ENCODE measurements around the gene MYBPHL.
A peak's percentile ranks its signal among the peaks of the same experiment; 100 is the strongest.
"Not testable (repeated sequence)": the region's sequence is repeated elsewhere in the genome, so short reads cannot be mapped to it uniquely, and the experiment has no call there.

Gene MYBPHL

GRCh38 chr1:109305991-109306390 is 820 bp downstream of the MYBPHL start:
- DNase-seq (ENCODE audit: low read depth), result not testable (repeated sequence)

GRCh38 chr1:109304226-109304920 is 2.4 kb downstream of the MYBPHL start:
- DNase-seq (ENCODE audit: low read depth), result no peak

GRCh38 chr1:109301874-109302273 is 4.9 kb downstream of the MYBPHL start:
- no peak for DNase-seq (ENCODE audit: low read depth)

DNA sequence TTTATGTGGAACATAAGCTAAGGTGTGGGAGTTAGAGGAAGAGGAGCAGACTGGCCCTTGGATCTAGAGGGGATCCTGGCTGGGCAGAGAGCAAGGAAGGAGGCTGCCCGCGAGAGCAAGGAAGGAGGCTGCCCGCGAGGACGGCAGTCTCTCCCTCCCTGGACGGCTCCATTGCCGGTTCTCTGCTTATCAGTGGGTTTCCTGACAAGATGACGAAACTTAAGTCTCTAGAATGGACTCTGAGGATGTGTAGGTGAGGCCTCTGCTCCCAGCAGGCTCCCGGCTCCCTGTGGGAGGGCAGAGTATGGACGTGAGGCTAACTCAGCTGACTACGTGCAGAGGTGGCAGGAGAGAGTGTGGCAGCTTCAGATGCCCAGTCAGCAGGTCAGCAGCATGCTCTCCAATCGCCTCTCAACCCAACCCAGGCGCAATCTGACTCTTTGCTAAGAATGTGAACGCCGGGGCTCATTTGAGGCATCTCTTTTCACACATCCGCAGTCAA is 6.1 kb downstream of the MYBPHL start:
- no peak for DNase-seq (ENCODE audit: low read depth)

GRCh38 chr1:109299558-109300343 is 7.1 kb downstream of the MYBPHL start:
- no peak for DNase-seq (ENCODE audit: low read depth)

GRCh38 chr1:109298666-109299557 is 7.9 kb downstream of the MYBPHL start:
- DNase-seq (ENCODE audit: low read depth), result no peak

GRCh38 chr1:109296782-109297181 is 10.0 kb downstream of the MYBPHL start:
- DNase-seq (ENCODE audit: low read depth), result no peak

DNA sequence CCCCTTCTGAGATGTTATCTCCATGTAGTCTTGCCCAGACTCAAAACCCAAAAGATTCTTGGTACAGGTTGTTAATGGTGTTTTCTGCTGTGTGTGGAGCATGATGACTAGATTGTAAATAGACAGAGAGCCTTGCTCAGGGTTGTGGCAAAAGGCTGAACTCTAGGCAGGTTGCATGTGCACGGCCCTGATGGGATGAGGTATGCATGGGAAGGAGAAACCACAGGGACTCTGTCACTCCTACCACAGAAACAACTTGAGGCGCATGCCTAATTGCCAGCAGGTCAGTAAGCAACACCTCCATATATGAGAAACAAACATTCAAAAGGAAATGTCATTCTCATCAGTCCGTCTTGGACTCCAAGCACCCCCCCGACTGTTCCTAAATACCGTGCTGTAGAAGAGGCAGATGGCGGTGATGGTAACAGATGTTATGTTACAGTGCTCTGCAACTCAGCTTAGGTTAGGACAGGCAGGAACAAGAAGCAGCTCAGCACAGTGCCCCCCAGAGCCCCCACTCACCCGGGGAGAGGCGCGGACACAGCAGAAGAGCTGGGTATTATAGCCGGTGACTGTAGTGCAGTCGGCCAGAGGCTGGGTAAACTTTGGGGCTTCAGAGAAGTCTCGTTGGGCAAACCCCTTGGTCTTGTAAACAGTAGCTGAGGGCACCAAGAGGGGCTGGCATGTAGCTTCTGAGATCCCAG is 10.9 kb downstream of the MYBPHL start:
- no peak for DNase-seq (ENCODE audit: low read depth)

DNA sequence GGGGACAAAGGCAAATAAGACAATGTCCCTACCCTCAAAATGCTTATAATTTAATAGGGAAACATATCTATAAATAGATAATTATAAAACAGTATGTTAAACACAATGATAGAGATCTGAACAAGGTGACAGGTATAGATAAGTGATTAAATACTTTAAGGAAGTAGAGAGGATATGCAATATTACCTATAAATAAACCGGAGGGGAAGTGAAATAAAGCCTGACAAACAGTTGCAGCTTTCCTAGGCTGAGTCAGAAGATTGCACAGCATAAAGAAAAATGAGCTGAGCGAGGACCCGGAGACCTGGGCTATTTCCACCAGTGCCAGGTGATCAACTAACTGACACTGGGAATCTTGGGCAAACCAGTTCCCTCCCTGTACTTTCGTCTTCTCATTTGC is 12.3 kb downstream of the MYBPHL start:
- DNase-seq (ENCODE audit: low read depth), result no peak

DNA sequence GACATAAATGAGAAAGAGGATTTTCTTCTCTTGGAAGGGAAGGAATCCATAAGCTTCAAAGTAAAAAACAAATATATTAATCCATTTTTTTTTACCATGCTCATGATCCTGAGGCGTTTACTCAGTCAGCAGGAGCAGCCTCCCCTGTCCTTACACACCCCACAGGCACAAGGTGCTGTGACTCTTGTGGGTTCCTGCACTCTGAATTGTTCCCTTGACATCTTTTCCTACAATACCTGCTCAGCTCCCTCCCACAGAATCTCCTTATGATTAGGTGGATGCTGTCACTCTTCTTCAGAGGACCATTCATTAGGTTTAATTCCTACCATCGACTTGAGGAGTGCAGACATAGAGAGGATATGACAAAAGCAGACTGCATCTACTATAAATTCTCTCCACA is 13.8 kb downstream of the MYBPHL start:
- no peak for DNase-seq (ENCODE audit: low read depth)

DNA sequence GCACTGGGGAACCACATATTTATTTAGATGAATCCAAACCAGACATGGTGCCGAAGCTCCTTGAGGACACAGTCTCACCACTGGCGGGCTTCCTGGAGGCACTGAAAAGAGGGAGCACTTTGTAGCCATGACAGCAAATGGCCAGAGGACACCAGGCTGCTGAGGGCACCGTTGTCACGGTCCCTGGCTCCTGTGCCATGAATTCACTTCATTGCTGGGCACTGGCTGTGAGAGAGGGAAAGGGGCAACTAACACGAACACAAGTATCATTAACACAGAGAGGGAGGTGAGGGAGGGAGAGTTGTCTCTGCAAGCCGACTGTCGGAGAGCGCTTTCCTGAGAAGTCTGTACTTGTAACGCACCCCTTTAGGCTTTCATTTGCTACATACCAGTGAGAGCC is 14.4 kb downstream of the MYBPHL start:
- DNase-seq (ENCODE audit: low read depth), result no peak

- DNase-seq (ENCODE audit: low read depth), result no peak
Observed at GRCh38 chr1:109290998-109291397, 15.8 kb downstream of the MYBPHL start.

DNA sequence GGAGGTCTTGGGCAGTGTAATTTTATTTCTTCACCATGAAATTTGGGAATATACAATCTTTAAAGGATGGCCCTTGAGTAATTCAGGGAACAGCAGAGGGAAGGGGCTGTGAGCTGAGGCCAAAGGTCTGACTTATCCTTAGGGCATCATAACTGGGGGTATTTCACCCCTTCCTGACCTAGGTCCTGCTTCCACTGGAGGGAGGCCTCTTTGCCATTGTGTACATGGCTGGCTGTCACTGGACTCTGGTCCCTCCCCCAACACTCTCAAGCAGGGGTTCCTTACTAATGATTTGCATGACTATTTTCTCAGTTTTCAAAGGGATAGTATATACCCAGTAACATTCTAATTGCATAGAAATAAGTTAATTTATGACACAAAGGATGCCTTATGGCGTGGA is 16.7 kb downstream of the MYBPHL start:
- DNase-seq (ENCODE audit: low read depth), result no peak

DNA sequence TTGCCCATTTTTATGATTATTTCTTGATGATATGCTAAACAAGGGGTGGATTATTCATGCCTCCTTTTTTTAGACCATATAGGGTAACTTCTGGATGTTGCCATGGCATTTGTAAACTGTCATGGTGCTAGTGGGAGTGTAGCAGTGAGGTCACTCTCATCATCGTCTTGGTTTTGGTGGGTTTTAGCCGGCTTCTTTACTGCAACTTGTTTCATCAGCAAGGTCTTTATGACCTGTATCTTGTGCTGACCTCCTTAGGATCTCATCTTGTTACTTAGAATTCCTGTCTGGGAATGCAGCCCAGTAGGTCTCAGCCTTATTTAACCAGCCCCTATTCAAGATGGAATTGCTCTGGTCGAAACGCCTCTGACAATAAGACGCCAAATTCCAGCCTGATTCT is 20.0 kb downstream of the MYBPHL start:
- not testable (repeated sequence) for DNase-seq (ENCODE audit: low read depth)

- no peak for DNase-seq (ENCODE audit: low read depth)
Observed at GRCh38 chr1:109283748-109284600, 22.8 kb downstream of the MYBPHL start.

- DNase-seq (ENCODE audit: low read depth), result peak; percentile 88
Observed at GRCh38 chr1:109282952-109283747, 23.7 kb downstream of the MYBPHL start, which contains the start of gene PSRC1. TSS of gene PSRC1 (minus strand) at chr1:109283145.

GRCh38 chr1:109282497-109282951 is 24.3 kb downstream of the MYBPHL start:
- no peak for DNase-seq (ENCODE audit: low read depth)

DNA sequence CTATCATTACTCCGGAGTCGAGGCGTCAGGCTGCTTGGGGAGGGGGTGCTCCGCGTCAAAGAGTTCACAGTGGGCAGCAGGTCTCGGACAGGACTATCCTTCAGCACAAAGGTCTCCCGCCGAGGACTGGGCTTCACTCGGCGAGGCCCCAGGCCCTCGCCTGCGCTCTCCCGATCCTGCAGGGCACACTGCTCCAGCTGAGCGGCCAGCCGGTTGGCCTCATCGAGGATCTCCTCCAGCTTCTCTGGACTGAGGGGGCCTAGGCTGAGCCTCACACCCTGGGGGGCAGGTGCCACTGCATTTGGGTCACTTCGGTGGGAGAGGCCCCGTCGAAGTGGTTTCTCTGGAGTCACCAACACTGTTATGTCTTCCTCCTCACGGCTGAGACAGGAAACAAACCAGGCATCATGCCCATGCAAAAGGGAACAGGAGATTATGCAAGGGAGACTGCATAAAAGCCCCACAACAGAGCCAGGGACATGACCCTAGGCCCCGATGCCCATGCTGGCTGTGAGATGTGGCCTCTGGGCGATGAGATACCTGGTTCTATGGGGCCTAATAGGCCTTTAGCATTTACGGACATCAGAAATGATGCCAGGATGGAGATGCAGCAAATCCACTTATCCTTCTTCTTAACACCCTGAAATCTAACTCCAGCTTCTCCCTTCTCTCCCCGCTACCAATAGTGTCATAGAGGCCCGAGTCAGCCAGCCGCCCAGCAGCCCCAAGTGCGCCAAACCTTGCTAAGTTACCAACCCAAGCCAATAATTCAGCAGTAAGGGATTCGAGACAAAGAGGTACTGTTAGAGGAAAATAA is 24.9 kb downstream of the MYBPHL start:
- DNase-seq (ENCODE audit: low read depth), result no peak

DNA sequence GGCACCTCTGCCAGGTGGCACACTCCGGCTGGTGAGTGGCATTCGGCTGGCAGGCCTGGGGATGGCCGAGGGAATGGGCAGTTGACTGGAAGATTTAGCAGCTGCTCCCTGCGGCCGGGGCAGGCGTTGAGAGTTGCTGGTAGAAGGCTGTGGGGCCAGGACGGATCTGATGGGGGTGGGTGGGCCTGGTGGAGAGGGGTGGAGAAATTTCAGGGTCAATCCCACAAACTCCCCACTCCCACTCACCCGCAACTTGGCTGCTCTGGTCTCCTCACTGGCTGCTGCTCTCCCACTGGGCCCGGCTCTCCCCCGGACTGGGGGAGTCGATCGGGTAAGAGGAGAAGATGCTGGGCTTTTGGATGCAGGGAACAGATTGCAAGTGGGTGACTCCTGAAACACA is 25.9 kb downstream of the MYBPHL start:
- DNase-seq (ENCODE audit: low read depth), result no peak

All from activated T-cell treated with anti-CD3 and anti-CD28 coated beads for 24 hours (primary cell).